ENCODE results near the gene KRT33A.

KRT33A gene

GRCh38 chr17:41335747-41336146, 14.9 kb downstream of the KRT33A start:
- TF ChIP-seq CTCF (IDR thresholded peaks at IDR 0.05; ENCODE audit: insufficient read depth, low read depth, low read length, missing control alignments) = no peak
- no peak for DNase-seq (ENCODE audit: low read depth)
- H3K4me3 ChIP-seq (ENCODE audit: low read depth, low read length) = no peak overlapping the region

DNA sequence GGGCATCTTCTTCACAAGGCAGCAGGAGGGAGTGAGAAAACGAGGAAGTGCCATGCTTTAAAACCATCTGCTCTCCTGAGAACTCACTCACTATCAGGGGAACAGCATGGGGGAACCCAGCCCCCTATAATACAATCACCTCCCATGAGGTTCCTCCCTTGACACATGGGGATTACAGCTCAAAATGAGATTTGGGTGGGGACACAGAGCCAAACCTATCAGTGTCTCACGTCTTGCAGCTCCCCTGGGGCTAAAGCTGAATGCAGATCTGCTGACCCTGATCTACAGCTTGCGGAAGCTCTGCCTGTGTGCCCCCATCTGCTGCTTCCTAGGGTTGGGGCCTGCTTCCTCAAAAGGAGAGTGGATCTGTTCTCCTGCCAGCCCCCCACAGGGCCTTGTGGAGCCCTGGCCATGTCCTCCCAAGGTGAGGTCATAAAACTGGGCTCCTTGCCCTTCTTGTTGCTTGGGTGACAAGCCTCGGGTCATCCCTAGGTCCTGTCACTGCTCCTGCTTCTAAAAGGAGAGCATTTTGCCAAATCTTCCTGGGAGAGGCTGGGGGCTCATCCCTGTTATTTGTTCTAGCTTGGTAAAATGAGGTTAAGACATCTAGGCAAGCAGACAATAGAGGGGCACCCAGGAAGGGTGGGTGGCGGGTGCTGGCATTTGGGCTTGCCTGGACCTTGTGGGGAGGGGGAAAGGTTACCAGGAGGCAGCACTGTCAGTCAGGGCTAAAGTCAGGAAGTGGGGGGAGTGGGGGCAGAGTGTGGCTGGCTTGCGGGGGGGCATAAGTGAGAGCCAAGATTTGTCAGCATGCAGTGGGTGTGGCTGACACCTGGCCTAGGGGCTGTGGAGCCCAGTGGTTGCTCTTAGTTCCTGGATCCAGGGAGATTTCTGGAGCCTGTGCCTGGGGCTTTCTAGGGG, 16.0 kb downstream of the KRT33A start:
- no peak overlapping the region for H3K4me3 ChIP-seq (ENCODE audit: low read depth, low read length)
- DNase-seq (ENCODE audit: low read depth) = peak; percentile 11
- TF ChIP-seq CTCF (IDR thresholded peaks at IDR 0.05; ENCODE audit: insufficient read depth, low read depth, low read length, missing control alignments) = no peak

- no peak for TF ChIP-seq CTCF (IDR thresholded peaks at IDR 0.05; ENCODE audit: insufficient read depth, low read depth, low read length, missing control alignments)
- DNase-seq (ENCODE audit: low read depth) = no peak
- H3K4me3 ChIP-seq (ENCODE audit: low read depth, low read length) = no peak overlapping the region
Measured at GRCh38 chr17:41333836-41334235, 16.8 kb downstream of the KRT33A start.

- no peak overlapping the region for H3K4me3 ChIP-seq (ENCODE audit: low read depth, low read length)
- no peak for DNase-seq (ENCODE audit: low read depth)
- no peak for TF ChIP-seq CTCF (IDR thresholded peaks at IDR 0.05; ENCODE audit: insufficient read depth, low read depth, low read length, missing control alignments)
Measured at GRCh38 chr17:41333098-41333497, 17.5 kb downstream of the KRT33A start.

DNA sequence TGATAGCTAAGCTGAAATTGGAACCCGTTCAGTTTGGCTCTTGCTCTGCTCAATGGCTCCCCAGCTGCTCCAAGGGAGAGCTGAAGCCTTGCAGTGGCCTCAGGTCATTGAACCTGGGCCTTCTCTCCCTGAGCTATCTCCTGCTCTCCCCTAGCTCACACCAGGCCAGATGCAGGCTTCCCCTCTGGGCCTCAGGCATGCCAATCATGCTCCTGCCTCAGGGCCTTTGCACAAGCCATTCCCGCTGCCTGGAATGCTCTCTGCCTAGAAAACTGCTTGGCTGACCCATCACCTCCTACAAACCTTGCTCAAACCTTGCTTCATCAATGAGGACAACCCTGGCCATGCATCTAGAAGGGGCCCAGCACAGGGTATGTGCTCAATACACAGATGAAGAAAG, 18.4 kb downstream of the KRT33A start:
- TF ChIP-seq CTCF (IDR thresholded peaks at IDR 0.05; ENCODE audit: insufficient read depth, low read depth, low read length, missing control alignments) = no peak
- no peak overlapping the region for H3K4me3 ChIP-seq (ENCODE audit: low read depth, low read length)
- DNase-seq (ENCODE audit: low read depth) = no peak

- H3K4me3 ChIP-seq (ENCODE audit: low read depth, low read length) = no peak overlapping the region
- TF ChIP-seq CTCF (IDR thresholded peaks at IDR 0.05; ENCODE audit: insufficient read depth, low read depth, low read length, missing control alignments) = no peak
- DNase-seq (ENCODE audit: low read depth) = no peak
Measured at GRCh38 chr17:41331606-41332005, 19.0 kb downstream of the KRT33A start.
